ENCODE data around the gene UBE2O.

The UBE2O gene

GRCh38 chr17:76437467-76438402 lies 15.2 kb downstream of the UBE2O start:
- no peak overlapping the region for H3K4me3 ChIP-seq (ENCODE audit: low read depth, low read length)
- no peak for TF ChIP-seq CTCF (IDR thresholded peaks at IDR 0.05; ENCODE audit: low read depth, low read length)

- no peak overlapping the region for H3K4me3 ChIP-seq (ENCODE audit: low read depth, low read length)
- no peak for TF ChIP-seq CTCF (IDR thresholded peaks at IDR 0.05; ENCODE audit: low read depth, low read length)
Measured at GRCh38 chr17:76435751-76436150, 17.2 kb downstream of the UBE2O start.

GRCh38 chr17:76434870-76435269 lies 18.1 kb downstream of the UBE2O start:
- no peak for TF ChIP-seq CTCF (IDR thresholded peaks at IDR 0.05; ENCODE audit: low read depth, low read length)
- no peak overlapping the region for H3K4me3 ChIP-seq (ENCODE audit: low read depth, low read length)

- H3K4me3 ChIP-seq (ENCODE audit: low read depth, low read length), result no peak overlapping the region
- TF ChIP-seq CTCF (IDR thresholded peaks at IDR 0.05; ENCODE audit: low read depth, low read length), result no peak
Measured at GRCh38 chr17:76433693-76434092, 19.3 kb downstream of the UBE2O start.

GRCh38 chr17:76432712-76433336 lies 20.1 kb downstream of the UBE2O start:
- peak; percentile 57 for TF ChIP-seq CTCF (IDR thresholded peaks at IDR 0.05; ENCODE audit: low read depth, low read length)
- H3K4me3 ChIP-seq (ENCODE audit: low read depth, low read length), result no peak overlapping the region

- H3K4me3 ChIP-seq (ENCODE audit: low read depth, low read length), result no peak overlapping the region
- TF ChIP-seq CTCF (IDR thresholded peaks at IDR 0.05; ENCODE audit: low read depth, low read length), result no peak
Measured at GRCh38 chr17:76432004-76432403, 20.9 kb downstream of the UBE2O start.

GRCh38 chr17:76431509-76431908 lies 21.4 kb downstream of the UBE2O start:
- H3K4me3 ChIP-seq (ENCODE audit: low read depth, low read length), result no peak overlapping the region
- TF ChIP-seq CTCF (IDR thresholded peaks at IDR 0.05; ENCODE audit: low read depth, low read length), result no peak

Data from WI38 (cell line).